AG04449 (cell line): ENCODE results near the gene ECI1.

Experiments used
- CTCF ChIA-PET: fragments of 350-600 bp; formaldehyde crosslinking; extraction: SDS; loops from one replicate; lab custom pipeline; 2021; ENCODE audit warnings: antibody characterized with exemption; lab: Yijun Ruan, JAX
- POLR2A ChIA-PET: fragments of 400-600, 350-600 bp; formaldehyde crosslinking; extraction: SDS; loops from one replicate; lab custom pipeline; 2020; ENCODE audit warnings: antibody characterized with exemption, inconsistent platforms; lab: Yijun Ruan, JAX
- DNase-seq: peaks from one replicate; pipeline ENCODE4 v3.0.0-alpha.2; 2010; ENCODE audit warnings: low read depth, low spot score
- H3K4me3 ChIP-seq: 2 replicates; pipeline ENCODE4 v1.5.1; 2011; ENCODE audit warnings: low read depth, mild to moderate bottlenecking, control low read depth, low read length
- CTCF ChIP-seq: IDR thresholded peaks from one replicate; pipeline ENCODE4 v1.5.1; 2011; ENCODE audit warnings: mild to moderate bottlenecking, moderate library complexity, low read length, control low read depth, inconsistent platforms; ENCODE audit not compliant: insufficient read depth; ENCODE audit errors: missing control alignments

Gene ECI1

DNA sequence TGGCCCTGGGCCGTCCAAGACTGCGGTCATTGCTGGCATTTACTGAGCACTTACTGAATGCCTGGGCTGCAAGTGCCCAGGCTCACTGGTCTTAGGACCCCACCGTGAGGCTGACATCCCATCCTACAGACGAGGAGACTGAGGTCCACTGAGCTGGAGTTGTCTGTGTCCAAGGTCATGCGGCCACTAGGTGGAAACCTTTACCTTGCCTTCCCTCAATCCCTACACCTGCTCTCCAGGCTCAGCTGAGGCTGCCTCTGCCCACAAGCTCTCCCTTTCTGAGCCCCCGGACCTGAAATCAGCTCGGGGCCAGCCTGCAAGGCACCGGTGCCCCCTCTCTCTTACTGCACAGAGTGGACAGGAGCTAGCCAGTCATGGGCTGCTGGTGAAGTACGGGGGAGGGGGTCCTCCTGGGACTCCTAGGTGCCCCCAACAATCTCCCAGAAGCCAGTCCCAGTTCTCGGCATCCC is 56.5 kb downstream of the ECI1 start:
- ChIA-PET CTCF (interaction anchor here (1.6 to 2.1 kb wide), 4 partner anchors 9 to 57 kb away, joined by 3 to 10 read pairs (median 6); partner anchors contain the start of gene ECI1), POLR2A (interaction anchor here (0.6 to 1.9 kb wide), 2 partner anchors 11 to 40 kb away, joined by 3 to 11 read pairs; partner anchors contain the start of gene TRAF7)
- no peak for DNase-seq
- peak; percentile 28 for TF ChIP-seq CTCF
- H3K4me3 ChIP-seq: no peak overlapping the region

- CTCF ChIA-PET: interaction anchor here (1.6 to 2.1 kb wide), 4 partner anchors 9 to 57 kb away, joined by 3 to 10 read pairs (median 6); partner anchors contain the start of gene ECI1
- TF ChIP-seq CTCF: no peak
- no peak overlapping the region for H3K4me3 ChIP-seq
- POLR2A ChIA-PET: interaction anchor here (0.6 to 1.9 kb wide), 2 partner anchors 11 to 39 kb away, joined by 3 to 11 read pairs; partner anchors contain the start of gene TRAF7
- no peak for DNase-seq
Observed at GRCh38 chr16:2194166-2194834, 57.1 kb downstream of the ECI1 start.

GRCh38 chr16:2191446-2191706 is 60.0 kb downstream of the ECI1 start:
- no peak overlapping the region for H3K4me3 ChIP-seq
- no peak for DNase-seq
- ChIA-PET CTCF (no interaction called here), POLR2A (no interaction called here)
- no peak for TF ChIP-seq CTCF

DNA sequence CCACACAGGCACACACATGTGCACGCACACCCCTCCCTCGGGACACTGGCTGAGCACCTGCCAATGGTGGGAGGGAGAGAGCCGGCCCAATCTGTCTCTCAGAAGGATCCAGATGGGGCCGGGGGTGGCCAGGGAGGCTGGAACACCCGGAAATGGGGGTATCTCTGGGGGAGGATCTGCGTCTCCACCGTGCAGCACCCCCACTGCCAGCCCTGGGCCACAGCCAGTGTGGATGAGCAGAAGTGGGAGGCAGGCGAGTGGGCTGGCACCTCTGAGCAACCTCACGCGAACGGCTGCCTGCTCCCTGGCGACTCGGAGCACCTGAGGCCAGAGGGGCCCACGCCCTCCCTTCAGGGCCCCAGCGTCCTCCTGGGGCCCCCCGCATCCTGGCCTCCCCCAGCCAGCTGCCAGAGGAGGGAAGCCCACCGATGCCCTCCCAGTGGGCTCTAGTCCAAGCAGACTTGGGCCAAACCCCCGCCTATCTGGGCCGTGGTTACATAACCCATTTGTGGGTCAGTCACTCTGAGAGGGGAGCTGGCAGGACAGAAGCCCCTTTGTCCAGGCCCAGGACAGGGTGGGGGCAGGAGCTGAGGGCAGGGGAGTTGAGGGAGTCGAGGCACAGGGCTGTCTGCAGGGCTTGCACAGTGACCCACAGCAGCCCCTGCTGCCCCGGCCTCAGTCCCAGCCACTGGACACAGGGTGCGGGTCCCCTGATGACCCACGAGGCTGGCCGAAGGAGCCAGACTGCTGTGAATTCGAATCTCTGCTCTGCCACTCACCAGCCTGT is 60.5 kb downstream of the ECI1 start:
- no peak for DNase-seq
- ChIA-PET POLR2A (interaction anchor here (1.0 kb wide), 2 partner anchors 35 to 226 kb away, joined by 3 read pairs; partner anchors contain the start of genes RPS2 and TRAF7), CTCF (no interaction called here)
- no peak overlapping the region for H3K4me3 ChIP-seq
- TF ChIP-seq CTCF: no peak

GRCh38 chr16:2190002-2190658 is 61.3 kb downstream of the ECI1 start:
- DNase-seq: no peak
- TF ChIP-seq CTCF: no peak
- POLR2A ChIA-PET: interaction anchor here (1.0 kb wide), 2 partner anchors 35 to 225 kb away, joined by 3 read pairs; partner anchors contain the start of genes RPS2 and TRAF7
- CTCF ChIA-PET: no interaction called here
- no peak overlapping the region for H3K4me3 ChIP-seq
